ENCODE measurements around the gene FAAP20. TPM values are rescaled to one million over a fixed set of nuclear protein-coding genes. Genes with fewer than 3 reads are reported as not detected.

The FAAP20 gene
- total and polyA plus RNA-seq, 2 of the 8 experiments (the other 6 are each of a cell fraction or from before 2014, with no cell fraction given) = 58.4 to 99.8 TPM

DNA sequence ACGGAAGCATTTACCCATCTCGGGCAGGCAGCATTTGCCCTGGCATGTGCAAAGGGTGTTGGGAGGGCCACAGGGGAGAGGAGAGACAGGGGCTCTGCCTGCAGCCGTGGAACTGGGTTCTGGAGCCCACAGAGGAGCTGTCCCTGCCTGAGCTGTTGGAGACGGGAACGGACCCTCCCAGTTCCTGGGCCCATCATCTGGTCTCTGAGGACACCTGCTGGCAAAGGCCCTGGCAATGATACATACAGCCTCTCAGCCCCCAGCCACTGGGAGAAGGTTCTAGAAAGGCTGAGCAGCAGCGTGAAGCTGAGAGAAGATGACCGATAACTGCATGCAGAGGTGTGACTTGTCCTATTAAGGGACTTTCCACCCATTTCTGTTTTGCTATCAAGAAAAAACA lies 31.4 kb downstream of the FAAP20 start:
- H2BK20ac ChIP-seq (ENCODE audit: low read length) = no peak overlapping the region
- H3K79me2 ChIP-seq (ENCODE audit: control insufficient read depth in 1 of 2, insufficient read depth in 2 of 2, low read length in 2 of 2) = no peaks in the 10 kb centered on the region; a peak in 1 of 4 replicates
- 0 out of 7 replicates have a peak overlapping the region, but pooled peaks of 1 of the 4 experiments have one; percentile 13 for H3K9ac ChIP-seq (replicated peaks in 1 of 4; ENCODE audit: extremely low read depth in 1 of 4, low read depth in 3 of 4, low read length in 3 of 4)
- no peak overlapping the region for H3K27ac ChIP-seq (ENCODE audit: low read depth, low read length)
- H3K4ac ChIP-seq (replicated peaks; ENCODE audit: insufficient read length, low read depth, low read length) = no peak overlapping the region
- no peak overlapping the region for H3K4me3 ChIP-seq (ENCODE audit: extremely low read depth in 1 of 4, insufficient read depth in 2 of 4, low read depth in 3 of 4, low read length in 4 of 4)
- peaks cover 3% of the 10 kb centered on the region; the same call in 1 of the 2 replicates for H3K79me1 ChIP-seq (ENCODE audit: low read depth, low read length)
- FAIRE-seq (no peak), DNase-seq (ENCODE audit: low read depth in 1 of 2, low spot score in 2 of 2) (no peak)
- 98% methylated on average over 7 of the region's 7 CpGs; no CpG with 5 or more reads in 1 of the 2 experiments for WGBS, 2 experiments (ENCODE audit: extremely low coverage in 1 of 2, insufficient coverage in 1 of 2, insufficient read length in 1 of 2, insufficient replicate concordance in 2 of 2, low coverage in 1 of 2, low lambda C conversion rate in 2 of 2, missing lambda C conversion rate in 1 of 2)
- no peak overlapping the region for H2BK12ac ChIP-seq (ENCODE audit: low read depth, low read length)
- H2BK15ac ChIP-seq (ENCODE audit: low read length) = no peak overlapping the region
- no peak overlapping the region for H2AK5ac ChIP-seq (ENCODE audit: low read depth, low read length)
- H3K36me3 ChIP-seq (ENCODE audit: control insufficient read depth in 2 of 4, insufficient read depth in 4 of 4, low read length in 3 of 4) = peaks cover 0 to 8% (median 4%) of the 10 kb centered on the region in 4 experiments; a peak in 3 of 8 replicates
- no peak overlapping the region for H2BK120ac ChIP-seq (replicated peaks; ENCODE audit: low read depth, low read length)
- H2AFZ ChIP-seq (ENCODE audit: low read length) = no peak overlapping the region
- peak overlapping the region; percentile 35 for H4K91ac ChIP-seq (replicated peaks; ENCODE audit: insufficient read length, low read length)
- no peak overlapping the region for H3K18ac ChIP-seq (ENCODE audit: extremely low read depth, low read length)
- H4K8ac ChIP-seq (ENCODE audit: extremely low read depth, insufficient read depth, low read length) = peak overlapping the region; percentile 7; the same call in 1 of the 2 replicates
- no peak overlapping the region for H3K23ac ChIP-seq (ENCODE audit: insufficient read length)
- H3K4me1 ChIP-seq (replicated peaks in 1 of 4; ENCODE audit: control insufficient read depth in 3 of 4, insufficient read depth in 4 of 4, low read length in 3 of 4) = peaks cover 0 to 3% (median 0%) of the 10 kb centered on the region in 4 experiments; a peak in 2 of 7 replicates
- H3K4me2 ChIP-seq (ENCODE audit: insufficient read depth in 1 of 2, low read depth in 2 of 2, low read length in 2 of 2) = no peak overlapping the region
- peaks cover 0 to 4% of the 10 kb centered on the region in 2 experiments for H4K20me1 ChIP-seq (replicated peaks in 1 of 2; ENCODE audit: control insufficient read depth in 1 of 2, insufficient read depth in 2 of 2, low read length in 2 of 2)
- no peak overlapping the region for H3K14ac ChIP-seq (ENCODE audit: insufficient read length)
- H3K27me3 ChIP-seq (replicated peaks in 1 of 4; ENCODE audit: control insufficient read depth in 3 of 4, extremely low read depth in 1 of 4, insufficient read depth in 3 of 4, low read length in 3 of 4) = no peaks in the 10 kb centered on the region
- no peak overlapping the region for H3K56ac ChIP-seq (replicated peaks; ENCODE audit: insufficient read length, low read depth, low read length)
- CTCF ChIA-PET (ENCODE audit: partially characterized antibody) = interaction anchor here (1.0 to 4.7 kb wide), 8 partner anchors 11 to 73 kb away, joined by 3 to 47 read pairs (median 6); no protein-coding TSS in a partner anchor
- H3K23me2 ChIP-seq (ENCODE audit: low read depth, low read length) = no peaks in the 10 kb centered on the region
- H2BK5ac ChIP-seq (ENCODE audit: low read depth, low read length) = no peak overlapping the region
- POLR2A ChIA-PET (ENCODE audit: partially characterized antibody) = interaction anchor here (1.2 kb wide), 1 partner anchor 25 kb away, joined by 3 read pairs; no protein-coding TSS in a partner anchor
- H4K5ac ChIP-seq (ENCODE audit: insufficient read length, low read depth, low read length) = no peak overlapping the region
- TF ChIP-seq, protein P1, sequence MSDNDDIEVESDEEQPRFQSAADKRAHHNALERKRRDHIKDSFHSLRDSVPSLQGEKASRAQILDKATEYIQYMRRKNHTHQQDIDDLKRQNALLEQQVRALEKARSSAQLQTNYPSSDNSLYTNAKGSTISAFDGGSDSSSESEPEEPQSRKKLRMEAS (IDR thresholded peaks at IDR 0.05) = no peak
- TF ChIP-seq, protein P2, sequence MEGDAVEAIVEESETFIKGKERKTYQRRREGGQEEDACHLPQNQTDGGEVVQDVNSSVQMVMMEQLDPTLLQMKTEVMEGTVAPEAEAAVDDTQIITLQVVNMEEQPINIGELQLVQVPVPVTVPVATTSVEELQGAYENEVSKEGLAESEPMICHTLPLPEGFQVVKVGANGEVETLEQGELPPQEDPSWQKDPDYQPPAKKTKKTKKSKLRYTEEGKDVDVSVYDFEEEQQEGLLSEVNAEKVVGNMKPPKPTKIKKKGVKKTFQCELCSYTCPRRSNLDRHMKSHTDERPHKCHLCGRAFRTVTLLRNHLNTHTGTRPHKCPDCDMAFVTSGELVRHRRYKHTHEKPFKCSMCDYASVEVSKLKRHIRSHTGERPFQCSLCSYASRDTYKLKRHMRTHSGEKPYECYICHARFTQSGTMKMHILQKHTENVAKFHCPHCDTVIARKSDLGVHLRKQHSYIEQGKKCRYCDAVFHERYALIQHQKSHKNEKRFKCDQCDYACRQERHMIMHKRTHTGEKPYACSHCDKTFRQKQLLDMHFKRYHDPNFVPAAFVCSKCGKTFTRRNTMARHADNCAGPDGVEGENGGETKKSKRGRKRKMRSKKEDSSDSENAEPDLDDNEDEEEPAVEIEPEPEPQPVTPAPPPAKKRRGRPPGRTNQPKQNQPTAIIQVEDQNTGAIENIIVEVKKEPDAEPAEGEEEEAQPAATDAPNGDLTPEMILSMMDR (IDR thresholded peaks at IDR 0.05; ENCODE audit: control extremely low read depth in 1 of 3, insufficient read depth in 1 of 3, low read depth in 1 of 3, low read length in 3 of 3) = peak in 1 of 3 experiments; percentile 14; a peak in 2 of 4 replicates
- TF ChIP-seq RAD21 (IDR thresholded peaks at IDR 0.05 in 1 of 2, conservative IDR thresholded peaks at IDR 0.05 in 1 of 2; ENCODE audit: low read depth in 2 of 2, low read length in 2 of 2) = peak; percentile 21 to 43; a peak in 2 of 4 replicates
- no peaks in the 10 kb centered on the region for H3K9me3 ChIP-seq (ENCODE audit: insufficient read depth in 2 of 2, low read depth in 1 of 2, low read length in 1 of 2)

All from H1 (cell line).